ENCODE measurements around the gene CAPNS2.

- no peak for TF ChIP-seq CTCF (IDR thresholded peaks at IDR 0.05)
- no peak for TF ChIP-seq POLR2A (IDR thresholded peaks at IDR 0.05)
Measured at GRCh38 chr16:55585631-55586030, 19.1 kb downstream of the CAPNS2 start.

All from heart left ventricle (tissue), 13 donors.